ENCODE data around the gene PDHX.

- TF ChIP-seq CTCF (IDR thresholded peaks at IDR 0.05) (no peak), EP300 (IDR thresholded peaks at IDR 0.05) (no peak), POLR2A (IDR thresholded peaks at IDR 0.05) (no peak), POLR2AphosphoS5 (IDR thresholded peaks at IDR 0.05) (no peak)
These were observed 11.9 kb upstream of the PDHX start for GRCh38 chr11:34904421-34904955.

Measured in upper lobe of left lung (tissue), 4 donors.